SK-N-SH treated with all-trans-retinoic acid at 6 μM for 48 hours (cell line): ENCODE measurements around the gene FXYD6.

Experiments used
- ATAC-seq: fragments of 200-7000 bp; cut with Tn5 transposase; 3 replicates; pipeline ENCODE4 v1.9.1; 2020; ENCODE audit warnings: mild to moderate bottlenecking, moderate library complexity
- ARNTL ChIP-seq: fragments of 450-650 bp; formaldehyde crosslinking; IDR thresholded peaks from 2 replicates; pipeline ENCODE4 v1.5.0; 2020; ENCODE audit warnings: low read depth, mild to moderate bottlenecking, moderate library complexity, borderline replicate concordance
- BACH2 ChIP-seq: fragments of 250-450 bp; sonication (Bioruptor Pico); IDR thresholded peaks from 2 replicates; pipeline ENCODE4 v1.9.0; 2021; ENCODE audit warnings: mild to moderate bottlenecking, borderline replicate concordance
- CSDC2 ChIP-seq: fragments of 250-450 bp; sonication (Bioruptor Pico); IDR thresholded peaks from 2 replicates; pipeline ENCODE4 v1.5.0; 2020; ENCODE audit warnings: mild to moderate bottlenecking, moderate library complexity
- ESRRG ChIP-seq: fragments of 250-450 bp; sonication (Bioruptor Pico); IDR thresholded peaks from 2 replicates; pipeline ENCODE4 v1.6.1; 2021; ENCODE audit warnings: mild to moderate bottlenecking
- GLIS3 ChIP-seq: fragments of 250-450 bp; sonication (Bioruptor Pico); IDR thresholded peaks from 2 replicates; pipeline ENCODE4 v1.5.0; 2020; ENCODE audit warnings: mild to moderate bottlenecking, moderate library complexity
- ISL1 ChIP-seq: fragments of 250-450 bp; sonication (Bioruptor Pico); IDR thresholded peaks from 2 replicates; pipeline ENCODE4 v2.1.2; 2022; ENCODE audit warnings: mild to moderate bottlenecking, moderate library complexity
- OSR1 ChIP-seq: fragments of 250-450 bp; sonication (Bioruptor Pico); IDR thresholded peaks from 2 replicates; pipeline ENCODE4 v1.8.0; 2022; ENCODE audit warnings: moderate library complexity, mild to moderate bottlenecking, inconsistent platforms
- POU6F1 ChIP-seq: fragments of 250-450 bp; sonication (Bioruptor Pico); IDR thresholded peaks from 2 replicates; pipeline ENCODE4 v1.8.0; 2021; ENCODE audit warnings: low read depth, mild to moderate bottlenecking, moderate library complexity, borderline replicate concordance
- PPARA ChIP-seq: fragments of 250-450 bp; sonication (Bioruptor Pico); IDR thresholded peaks from 2 replicates; pipeline ENCODE4 v1.5.0; 2020; ENCODE audit warnings: mild to moderate bottlenecking, borderline replicate concordance
- RARB ChIP-seq: fragments of 250-450 bp; sonication (Bioruptor Pico); IDR thresholded peaks from 2 replicates; pipeline ENCODE4 v1.8.0; 2021; ENCODE audit warnings: mild to moderate bottlenecking, moderate library complexity
- SNAI2 ChIP-seq: fragments of 250-450 bp; sonication (Bioruptor Pico); IDR thresholded peaks from 2 replicates; pipeline ENCODE4 v1.5.0; 2020; ENCODE audit warnings: mild to moderate bottlenecking, moderate library complexity
- TCF4 ChIP-seq: fragments of 250-450 bp; sonication (Bioruptor Pico); IDR thresholded peaks from 2 replicates; pipeline ENCODE4 v1.8.0; 2021; ENCODE audit warnings: mild to moderate bottlenecking, moderate library complexity, borderline replicate concordance
- TOX ChIP-seq: fragments of 250-450 bp; sonication (Bioruptor Pico); IDR thresholded peaks from 2 replicates; pipeline ENCODE4 v1.8.0; 2021; ENCODE audit warnings: mild to moderate bottlenecking, moderate library complexity, borderline replicate concordance
- ZC3H10 ChIP-seq: fragments of 250-450 bp; sonication (Bioruptor Pico); IDR thresholded peaks from 2 replicates; pipeline ENCODE4 v1.5.1; 2021; ENCODE audit warnings: mild to moderate bottlenecking, moderate library complexity
- ZFP3 ChIP-seq: fragments of 250-450 bp; sonication (Bioruptor Pico); IDR thresholded peaks from 2 replicates; pipeline ENCODE4 v1.5.0; 2020; ENCODE audit warnings: mild to moderate bottlenecking, moderate library complexity
- ZFP30 ChIP-seq: fragments of 450-650 bp; formaldehyde crosslinking; IDR thresholded peaks from 2 replicates; pipeline ENCODE4 v1.5.0; 2022; ENCODE audit warnings: mild to moderate bottlenecking, moderate library complexity
- ZNF565 ChIP-seq: fragments of 450-650 bp; formaldehyde crosslinking; conservative IDR thresholded peaks from 2 replicates; pipeline ENCODE4 v1.5.0; 2020; ENCODE audit warnings: low read depth, mild to moderate bottlenecking, moderate library complexity
- ZNF70 ChIP-seq: fragments of 450-650 bp; formaldehyde crosslinking; IDR thresholded peaks from 2 replicates; pipeline ENCODE4 v1.5.0; 2020; ENCODE audit warnings: mild to moderate bottlenecking, moderate library complexity
- ZNF8 ChIP-seq: fragments of 450-650 bp; formaldehyde crosslinking; IDR thresholded peaks from 2 replicates; pipeline ENCODE4 v1.5.0; 2020; ENCODE audit warnings: mild to moderate bottlenecking, moderate library complexity
- TF ChIP-seq, protein P1 (sequence below): fragments of 250-450 bp; sonication (Bioruptor Pico); IDR thresholded peaks from 2 replicates; pipeline ENCODE4 v1.5.1; 2020; ENCODE audit warnings: low read depth, mild to moderate bottlenecking, moderate library complexity
- TF ChIP-seq, protein P2 (sequence below): fragments of 250-450 bp; sonication (Bioruptor Pico); IDR thresholded peaks from 2 replicates; pipeline ENCODE4 v1.5.1; 2021; ENCODE audit warnings: mild to moderate bottlenecking, moderate library complexity
- TF ChIP-seq, protein P3 (sequence below): fragments of 250-450 bp; sonication (Bioruptor Pico); IDR thresholded peaks from 2 replicates; pipeline ENCODE4 v1.5.0; 2020; ENCODE audit warnings: mild to moderate bottlenecking, moderate library complexity
- TF ChIP-seq, protein P4 (sequence below): fragments of 250-450 bp; sonication (Bioruptor Pico); IDR thresholded peaks from 2 replicates; pipeline ENCODE4 v1.8.0; 2020; ENCODE audit warnings: mild to moderate bottlenecking, moderate library complexity, borderline replicate concordance

The FXYD6 gene

GRCh38 chr11:117906710-117907109 lies 30.3 kb upstream of the FXYD6 start:
- TF ChIP-seq, protein P1, sequence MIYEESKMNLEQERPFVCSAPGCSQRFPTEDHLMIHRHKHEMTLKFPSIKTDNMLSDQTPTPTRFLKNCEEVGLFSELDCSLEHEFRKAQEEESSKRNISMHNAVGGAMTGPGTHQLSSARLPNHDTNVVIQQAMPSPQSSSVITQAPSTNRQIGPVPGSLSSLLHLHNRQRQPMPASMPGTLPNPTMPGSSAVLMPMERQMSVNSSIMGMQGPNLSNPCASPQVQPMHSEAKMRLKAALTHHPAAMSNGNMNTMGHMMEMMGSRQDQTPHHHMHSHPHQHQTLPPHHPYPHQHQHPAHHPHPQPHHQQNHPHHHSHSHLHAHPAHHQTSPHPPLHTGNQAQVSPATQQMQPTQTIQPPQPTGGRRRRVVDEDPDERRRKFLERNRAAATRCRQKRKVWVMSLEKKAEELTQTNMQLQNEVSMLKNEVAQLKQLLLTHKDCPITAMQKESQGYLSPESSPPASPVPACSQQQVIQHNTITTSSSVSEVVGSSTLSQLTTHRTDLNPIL: no peak
- TF ChIP-seq CSDC2 (CRISPR knock-in tag) (no peak), ZFP30 (CRISPR knock-in tag) (no peak), RARB (no peak), TCF4 (CRISPR knock-in tag) (no peak), ESRRG (CRISPR knock-in tag) (no peak), POU6F1 (CRISPR knock-in tag) (no peak), BACH2 (CRISPR knock-in tag) (no peak), ZNF70 (CRISPR knock-in tag) (no peak), ZC3H10 (CRISPR knock-in tag) (no peak), TOX (CRISPR knock-in tag) (no peak), ZNF565 (CRISPR knock-in tag) (no peak), ZFP3 (CRISPR knock-in tag) (no peak)
- TF ChIP-seq, protein P2, sequence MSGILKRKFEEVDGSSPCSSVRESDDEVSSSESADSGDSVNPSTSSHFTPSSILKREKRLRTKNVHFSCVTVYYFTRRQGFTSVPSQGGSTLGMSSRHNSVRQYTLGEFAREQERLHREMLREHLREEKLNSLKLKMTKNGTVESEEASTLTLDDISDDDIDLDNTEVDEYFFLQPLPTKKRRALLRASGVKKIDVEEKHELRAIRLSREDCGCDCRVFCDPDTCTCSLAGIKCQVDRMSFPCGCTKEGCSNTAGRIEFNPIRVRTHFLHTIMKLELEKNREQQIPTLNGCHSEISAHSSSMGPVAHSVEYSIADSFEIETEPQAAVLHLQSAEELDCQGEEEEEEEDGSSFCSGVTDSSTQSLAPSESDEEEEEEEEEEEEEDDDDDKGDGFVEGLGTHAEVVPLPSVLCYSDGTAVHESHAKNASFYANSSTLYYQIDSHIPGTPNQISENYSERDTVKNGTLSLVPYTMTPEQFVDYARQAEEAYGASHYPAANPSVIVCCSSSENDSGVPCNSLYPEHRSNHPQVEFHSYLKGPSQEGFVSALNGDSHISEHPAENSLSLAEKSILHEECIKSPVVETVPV (CRISPR knock-in tag): no peak
- TF ChIP-seq, protein P3, sequence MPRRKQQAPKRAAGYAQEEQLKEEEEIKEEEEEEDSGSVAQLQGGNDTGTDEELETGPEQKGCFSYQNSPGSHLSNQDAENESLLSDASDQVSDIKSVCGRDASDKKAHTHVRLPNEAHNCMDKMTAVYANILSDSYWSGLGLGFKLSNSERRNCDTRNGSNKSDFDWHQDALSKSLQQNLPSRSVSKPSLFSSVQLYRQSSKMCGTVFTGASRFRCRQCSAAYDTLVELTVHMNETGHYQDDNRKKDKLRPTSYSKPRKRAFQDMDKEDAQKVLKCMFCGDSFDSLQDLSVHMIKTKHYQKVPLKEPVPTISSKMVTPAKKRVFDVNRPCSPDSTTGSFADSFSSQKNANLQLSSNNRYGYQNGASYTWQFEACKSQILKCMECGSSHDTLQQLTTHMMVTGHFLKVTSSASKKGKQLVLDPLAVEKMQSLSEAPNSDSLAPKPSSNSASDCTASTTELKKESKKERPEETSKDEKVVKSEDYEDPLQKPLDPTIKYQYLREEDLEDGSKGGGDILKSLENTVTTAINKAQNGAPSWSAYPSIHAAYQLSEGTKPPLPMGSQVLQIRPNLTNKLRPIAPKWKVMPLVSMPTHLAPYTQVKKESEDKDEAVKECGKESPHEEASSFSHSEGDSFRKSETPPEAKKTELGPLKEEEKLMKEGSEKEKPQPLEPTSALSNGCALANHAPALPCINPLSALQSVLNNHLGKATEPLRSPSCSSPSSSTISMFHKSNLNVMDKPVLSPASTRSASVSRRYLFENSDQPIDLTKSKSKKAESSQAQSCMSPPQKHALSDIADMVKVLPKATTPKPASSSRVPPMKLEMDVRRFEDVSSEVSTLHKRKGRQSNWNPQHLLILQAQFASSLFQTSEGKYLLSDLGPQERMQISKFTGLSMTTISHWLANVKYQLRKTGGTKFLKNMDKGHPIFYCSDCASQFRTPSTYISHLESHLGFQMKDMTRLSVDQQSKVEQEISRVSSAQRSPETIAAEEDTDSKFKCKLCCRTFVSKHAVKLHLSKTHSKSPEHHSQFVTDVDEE: no peak
- TF ChIP-seq, all 23 proteins: peak for 0
- ATAC-seq: no peak

- TF ChIP-seq, protein P1: no peak
- TF ChIP-seq ESRRG (CRISPR knock-in tag): no peak
- TF ChIP-seq PPARA (CRISPR knock-in tag): no peak
- no peak for TF ChIP-seq POU6F1 (CRISPR knock-in tag)
- no peak for TF ChIP-seq ZNF565 (CRISPR knock-in tag)
- no peak for TF ChIP-seq ZNF70 (CRISPR knock-in tag)
- TF ChIP-seq, protein P4, sequence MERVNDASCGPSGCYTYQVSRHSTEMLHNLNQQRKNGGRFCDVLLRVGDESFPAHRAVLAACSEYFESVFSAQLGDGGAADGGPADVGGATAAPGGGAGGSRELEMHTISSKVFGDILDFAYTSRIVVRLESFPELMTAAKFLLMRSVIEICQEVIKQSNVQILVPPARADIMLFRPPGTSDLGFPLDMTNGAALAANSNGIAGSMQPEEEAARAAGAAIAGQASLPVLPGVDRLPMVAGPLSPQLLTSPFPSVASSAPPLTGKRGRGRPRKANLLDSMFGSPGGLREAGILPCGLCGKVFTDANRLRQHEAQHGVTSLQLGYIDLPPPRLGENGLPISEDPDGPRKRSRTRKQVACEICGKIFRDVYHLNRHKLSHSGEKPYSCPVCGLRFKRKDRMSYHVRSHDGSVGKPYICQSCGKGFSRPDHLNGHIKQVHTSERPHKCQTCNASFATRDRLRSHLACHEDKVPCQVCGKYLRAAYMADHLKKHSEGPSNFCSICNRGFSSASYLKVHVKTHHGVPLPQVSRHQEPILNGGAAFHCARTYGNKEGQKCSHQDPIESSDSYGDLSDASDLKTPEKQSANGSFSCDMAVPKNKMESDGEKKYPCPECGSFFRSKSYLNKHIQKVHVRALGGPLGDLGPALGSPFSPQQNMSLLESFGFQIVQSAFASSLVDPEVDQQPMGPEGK (CRISPR knock-in tag): no peak
- no peak for TF ChIP-seq ARNTL (CRISPR knock-in tag)
- TF ChIP-seq, protein P2 (CRISPR knock-in tag): no peak
- TF ChIP-seq ISL1 (CRISPR knock-in tag): no peak
- no peak for TF ChIP-seq RARB
- no peak for TF ChIP-seq OSR1 (CRISPR knock-in tag)
- TF ChIP-seq ZC3H10 (CRISPR knock-in tag): no peak
- no peak for TF ChIP-seq CSDC2 (CRISPR knock-in tag)
- TF ChIP-seq SNAI2 (CRISPR knock-in tag): no peak
- TF ChIP-seq ZNF8 (CRISPR knock-in tag): no peak
- no peak for TF ChIP-seq GLIS3 (CRISPR knock-in tag)
- TF ChIP-seq ZFP30 (CRISPR knock-in tag): no peak
- TF ChIP-seq TCF4 (CRISPR knock-in tag): no peak
- no peak for ATAC-seq
Measured at GRCh38 chr11:117906126-117906525, 29.7 kb upstream of the FXYD6 start.
